Panc1 (cell line): ENCODE results near the gene MYO16.

ENCODE experiments used
- CTCF ChIP-seq: fragments of 450-650 bp; IDR thresholded peaks from 2 replicates; pipeline ENCODE4 v1.5.1; 2017; ENCODE audit warnings: mild to moderate bottlenecking
- POLR2AphosphoS5 ChIP-seq: IDR thresholded peaks from 2 replicates; pipeline ENCODE4 v1.6.1; 2012; ENCODE audit warnings: mild to moderate bottlenecking, low read depth, low read length, moderate library complexity
- REST ChIP-seq, 2 experiments: IDR thresholded peaks; 2 replicates each; pipeline ENCODE4 v1.6.1; 2011 to 2012; ENCODE audit warnings: low read depth in 2 of 2, control low read depth in 1 of 2, low read length in 1 of 2, mild to moderate bottlenecking in 1 of 2, moderate library complexity in 1 of 2; ENCODE audit not compliant: insufficient read depth in 1 of 2
- SIN3A ChIP-seq: IDR thresholded peaks from 2 replicates; pipeline ENCODE4 v1.6.1; 2012; ENCODE audit warnings: low read depth, mild to moderate bottlenecking, low read length, moderate library complexity, borderline replicate concordance; ENCODE audit not compliant: insufficient read depth
- TCF7L2 ChIP-seq: IDR thresholded peaks from 2 replicates; pipeline ENCODE4 v1.6.1; 2011; ENCODE audit warnings: mild to moderate bottlenecking, low read depth, low read length, inconsistent platforms

- TF ChIP-seq CTCF (no peak), REST (IDR thresholded peaks at IDR 0.05; ENCODE audit: insufficient read depth in 1 of 2, low read depth in 2 of 2, low read length in 1 of 2) (no peak), SIN3A (no peak), POLR2AphosphoS5 (no peak), TCF7L2 (no peak)
Measured at GRCh38 chr13:108779308-108779707, 149.9 kb downstream of the MYO16 start.
